ENCODE results near the gene UBXN2A.
"Not testable (repeated sequence)": the region's sequence is repeated elsewhere in the genome, so short reads cannot be mapped to it uniquely, and the experiment has no call there.

Gene UBXN2A

DNA sequence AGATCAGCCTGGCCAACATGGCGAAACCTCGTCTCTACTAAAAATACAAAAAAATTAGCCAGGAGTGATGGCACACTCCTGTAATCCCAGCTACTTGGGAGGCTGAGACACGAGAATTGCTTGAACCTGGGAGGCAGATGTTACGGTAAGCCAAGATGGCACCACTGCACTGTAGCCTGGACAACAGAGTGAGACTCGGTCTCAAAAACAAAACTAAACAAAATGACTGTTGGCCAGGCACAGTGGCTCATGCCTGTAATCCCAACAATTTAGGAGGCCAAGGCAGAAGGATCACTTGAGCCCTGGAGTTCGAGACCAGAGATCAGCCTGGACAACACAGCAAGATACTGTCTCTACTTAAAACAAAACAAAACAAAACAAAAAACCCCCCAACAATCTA is 102.9 kb downstream of the UBXN2A start:
- not testable (repeated sequence) for DNase-seq (ENCODE audit: low read depth)

DNA sequence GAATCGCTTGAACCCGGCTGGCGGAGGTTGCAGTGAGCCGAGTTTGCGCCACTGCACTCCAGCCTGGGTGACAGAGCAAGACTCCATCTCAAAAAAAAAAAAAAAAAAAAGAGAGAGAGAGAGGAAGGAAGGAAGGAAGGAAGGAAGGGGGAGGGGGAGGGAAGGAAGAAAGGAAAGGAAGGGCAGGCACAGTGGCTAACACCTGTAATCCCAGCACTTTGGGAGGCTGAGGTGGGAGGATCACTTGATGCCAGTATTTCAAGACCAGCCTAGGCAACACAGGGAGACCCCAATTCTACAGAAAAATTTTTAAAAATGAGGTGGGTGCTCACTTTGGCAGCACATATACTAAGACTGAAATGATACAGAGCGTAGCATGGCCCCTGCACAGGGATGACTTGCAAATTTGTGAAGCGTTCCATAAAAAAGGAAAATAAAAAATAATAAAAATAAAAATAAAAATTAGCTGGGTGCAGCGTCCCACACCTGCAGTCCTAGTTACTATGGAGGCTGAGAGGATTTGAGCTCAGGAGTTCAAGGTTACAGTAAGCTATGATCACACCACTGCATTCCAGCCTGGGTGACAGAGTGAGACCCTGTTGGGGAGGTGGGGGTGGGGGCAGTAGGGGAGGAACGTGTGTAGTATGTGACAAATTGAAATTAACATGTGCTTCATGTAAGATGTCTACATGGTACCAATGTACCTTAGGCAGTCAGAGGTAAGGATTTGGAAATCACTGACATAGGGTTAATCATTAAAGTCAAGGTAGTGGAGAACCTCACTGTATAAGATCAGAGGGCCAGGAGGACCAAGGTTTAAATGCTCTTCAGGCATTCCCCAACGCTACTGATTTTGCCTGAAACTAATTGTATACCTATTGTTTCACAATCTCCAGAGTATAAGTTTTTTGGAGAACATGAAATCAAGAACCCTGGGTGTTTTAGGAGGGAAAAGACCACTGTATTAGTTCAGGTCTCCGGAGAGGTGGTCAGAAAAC is 105.5 kb downstream of the UBXN2A start:
- no peak for DNase-seq (ENCODE audit: low read depth)

DNA sequence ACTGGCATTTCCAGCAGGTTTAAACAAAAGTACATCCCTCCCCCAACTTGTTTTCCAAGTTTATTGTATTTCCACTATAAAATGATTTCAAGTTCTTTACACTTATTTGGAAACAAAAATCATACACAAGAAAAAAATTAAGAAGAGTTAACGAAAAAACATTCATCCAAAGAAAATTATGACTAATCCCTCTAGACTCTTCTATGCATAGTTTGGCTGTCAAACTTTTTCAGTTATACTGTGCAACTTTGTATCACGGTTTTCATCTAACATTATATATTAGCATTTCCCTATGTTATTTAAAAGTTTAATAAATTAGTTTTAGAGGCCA is 106.3 kb downstream of the UBXN2A start:
- DNase-seq (ENCODE audit: low read depth) = no peak

DNA sequence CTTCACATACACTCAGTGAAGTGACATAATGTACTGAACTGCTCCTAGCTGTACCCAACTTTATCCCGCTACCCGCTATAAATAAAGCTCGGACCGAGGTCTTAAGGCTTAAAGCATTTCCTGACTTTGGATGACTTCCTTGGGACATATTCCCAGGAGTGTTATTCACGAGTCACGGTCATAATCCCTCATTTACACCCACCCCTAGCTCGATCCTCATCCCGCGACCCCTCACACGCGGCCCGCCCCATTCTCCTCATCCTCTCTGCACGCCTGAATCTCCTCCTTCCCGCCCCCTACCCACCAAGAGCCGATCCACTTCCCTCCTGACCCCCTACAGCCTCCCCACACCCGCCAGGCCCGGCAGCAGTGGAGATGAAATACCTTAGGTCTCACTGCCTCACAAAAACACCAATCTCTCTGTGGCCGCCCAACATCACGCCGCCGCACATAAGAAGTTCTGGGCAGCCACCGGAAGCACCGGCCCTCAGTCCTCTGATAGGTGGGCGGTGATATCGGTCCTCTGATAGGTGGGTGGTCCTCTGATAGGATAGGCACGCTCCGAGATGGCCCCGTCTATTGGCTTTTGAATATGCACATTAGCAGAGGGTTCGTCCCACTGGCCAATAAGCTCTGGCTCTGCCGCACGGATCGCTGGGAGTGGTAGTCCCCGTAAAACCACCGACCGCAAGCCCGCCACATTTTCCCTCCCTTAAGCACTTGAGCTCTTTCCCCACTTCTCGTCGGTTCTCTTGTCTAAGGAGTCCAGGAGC is 106.9 kb downstream of the UBXN2A start, which contains the start of gene WDCP:
Gene WDCP, minus strand, starts transcription at position 462 of the 773 bp plus-strand sequence. CDS start 7,897 bp downstream, outside the sequence.
- peak; percentile 89 for DNase-seq (ENCODE audit: low read depth)

DNA sequence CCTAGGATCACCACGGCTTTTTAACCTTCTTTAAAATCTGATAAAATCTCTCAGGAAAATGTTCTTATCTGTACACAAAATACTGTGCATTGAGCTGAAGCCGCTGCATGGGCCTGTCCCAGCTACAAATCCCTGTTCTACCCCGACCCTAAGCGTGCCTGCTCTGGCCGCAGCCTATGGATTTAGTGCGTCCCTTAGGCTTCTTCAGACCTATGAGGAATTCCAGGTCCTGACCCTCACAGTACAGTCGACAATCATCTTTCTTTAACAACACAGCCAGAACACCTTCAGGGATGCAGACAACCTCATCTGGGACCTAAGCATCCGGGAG is 107.4 kb downstream of the UBXN2A start:
- DNase-seq (ENCODE audit: low read depth) = no peak

DNA sequence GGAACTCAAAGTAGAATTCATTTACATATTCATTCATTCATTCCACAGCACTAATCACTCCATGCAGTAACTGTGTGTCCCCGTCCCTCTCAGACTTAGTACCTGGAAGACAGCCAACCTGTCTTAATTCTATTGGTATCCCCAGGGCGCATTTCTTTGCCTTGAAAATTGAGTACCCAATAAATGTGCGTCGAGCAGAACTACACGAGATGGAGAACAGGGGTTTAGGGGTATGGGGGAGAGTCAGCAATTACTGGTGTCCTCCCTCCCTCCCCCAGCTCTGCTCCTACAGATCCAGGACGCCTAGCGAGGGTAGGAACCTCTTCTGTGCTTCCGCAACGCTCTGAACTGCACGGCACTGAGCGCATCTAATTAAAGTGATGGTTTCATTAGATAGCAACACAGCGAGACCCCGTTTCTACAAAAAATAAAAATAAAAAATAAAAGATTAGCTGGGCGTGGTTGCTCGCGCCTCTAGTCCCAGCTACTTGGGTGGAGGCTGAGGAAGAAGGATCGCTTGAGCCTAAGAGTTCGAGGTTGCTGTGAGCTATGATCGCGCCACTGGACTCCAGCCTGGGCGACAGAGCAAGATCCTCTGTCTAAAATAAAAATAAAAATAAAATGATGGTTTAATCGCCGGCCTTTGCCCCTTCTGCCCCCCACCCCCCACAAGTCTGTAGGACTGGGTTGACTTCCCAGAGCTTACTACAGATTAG is 108.7 kb downstream of the UBXN2A start:
- no peak for DNase-seq (ENCODE audit: low read depth)

DNA sequence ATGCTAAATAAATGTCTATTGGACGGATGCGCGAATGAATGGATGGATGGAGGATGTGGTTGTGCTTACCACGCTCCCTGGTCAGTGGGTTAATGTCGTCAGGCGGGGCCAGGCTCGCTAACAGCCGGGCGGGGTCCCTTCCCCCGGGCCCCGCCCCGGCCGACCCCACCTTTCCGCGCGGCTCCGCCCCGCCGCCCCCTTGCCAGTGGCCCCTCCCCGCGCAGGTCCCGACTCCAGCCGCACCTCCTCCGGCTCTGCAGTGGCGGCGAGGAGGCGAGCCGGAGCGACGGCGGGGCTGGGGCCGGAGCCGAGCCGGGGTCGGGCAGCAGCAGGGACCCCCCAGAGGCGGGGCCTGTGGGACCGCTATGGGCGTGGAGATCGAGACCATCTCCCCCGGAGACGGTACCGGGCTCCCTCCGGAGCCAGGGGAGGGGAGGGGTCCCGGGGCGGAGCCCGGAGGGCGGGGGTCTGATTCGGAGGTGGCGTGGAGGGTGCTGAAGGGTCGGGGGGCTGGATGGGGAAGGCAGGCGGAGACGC is 109.3 kb downstream of the UBXN2A start, which contains the start of gene FKBP1B:
Gene FKBP1B, plus strand, starts transcription at position 257 of the 537 bp plus-strand sequence. Its CDS starts 109 bp downstream, at position 366.
- no peak for DNase-seq (ENCODE audit: low read depth)

DNA sequence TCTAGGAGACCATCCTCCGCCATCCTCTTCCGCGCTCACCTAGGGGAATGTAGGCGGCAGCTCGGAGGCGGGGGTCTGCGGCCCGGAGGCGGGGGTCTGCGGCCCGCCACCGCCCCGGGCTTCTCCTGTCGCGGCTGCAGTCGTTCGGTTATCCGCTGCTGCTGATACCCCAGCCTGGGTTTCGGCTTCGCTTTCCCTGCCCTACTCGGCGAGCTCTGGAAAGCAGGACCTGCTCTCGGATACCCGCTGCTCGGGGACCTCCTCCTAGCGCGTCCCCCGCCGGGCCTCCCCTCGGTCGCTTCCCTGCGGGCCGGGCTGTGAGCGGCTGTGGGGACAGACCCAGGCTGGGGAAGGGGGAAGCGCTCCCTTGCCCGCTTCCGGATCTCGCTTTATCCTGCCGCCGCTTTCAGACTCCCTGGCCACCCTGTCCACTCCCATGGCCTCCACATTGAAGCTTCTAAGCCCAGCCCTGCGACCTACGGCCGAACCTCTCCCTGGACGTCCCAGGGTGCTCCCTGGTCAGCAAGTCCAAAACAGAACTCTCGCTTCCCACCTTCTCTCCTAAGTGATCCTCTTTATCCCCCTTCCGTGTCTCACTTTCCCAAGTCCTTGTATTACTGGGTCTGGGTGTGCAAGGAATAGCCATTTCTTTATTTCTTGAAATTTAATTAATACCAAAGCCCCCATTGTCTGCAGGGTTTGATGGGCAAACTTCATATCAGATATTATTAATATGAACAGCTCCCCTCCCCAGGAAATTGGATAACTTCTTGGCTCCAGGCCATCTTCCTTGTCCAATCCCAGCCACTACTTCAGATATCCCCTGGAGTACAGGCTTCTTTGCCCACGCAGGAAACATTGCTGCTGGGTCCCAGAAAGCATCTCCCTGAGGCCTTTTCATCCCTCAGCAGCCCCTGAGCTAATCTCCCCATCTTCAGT is 110.0 kb downstream of the UBXN2A start:
- DNase-seq (ENCODE audit: low read depth) = no peak

DNA sequence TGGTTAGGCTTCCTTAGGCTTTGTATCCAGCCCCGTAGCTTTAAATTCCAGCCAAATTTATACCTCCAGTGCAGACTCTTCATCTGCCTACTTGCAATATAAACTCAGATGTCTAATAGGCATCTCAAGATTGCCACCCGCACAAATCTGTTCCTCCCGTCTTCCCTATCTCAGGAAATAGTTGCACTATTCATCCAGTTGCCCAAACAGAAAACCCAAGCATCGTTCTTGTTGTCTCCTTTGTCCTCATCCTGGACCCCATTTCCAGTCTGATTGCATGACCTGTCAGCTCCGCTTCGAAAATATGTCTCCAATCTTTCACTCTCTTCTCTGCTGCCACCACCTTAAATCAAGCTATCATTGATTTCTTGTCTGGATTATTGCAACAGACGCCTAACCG is 111.6 kb downstream of the UBXN2A start:
- DNase-seq (ENCODE audit: low read depth) = no peak

DNA sequence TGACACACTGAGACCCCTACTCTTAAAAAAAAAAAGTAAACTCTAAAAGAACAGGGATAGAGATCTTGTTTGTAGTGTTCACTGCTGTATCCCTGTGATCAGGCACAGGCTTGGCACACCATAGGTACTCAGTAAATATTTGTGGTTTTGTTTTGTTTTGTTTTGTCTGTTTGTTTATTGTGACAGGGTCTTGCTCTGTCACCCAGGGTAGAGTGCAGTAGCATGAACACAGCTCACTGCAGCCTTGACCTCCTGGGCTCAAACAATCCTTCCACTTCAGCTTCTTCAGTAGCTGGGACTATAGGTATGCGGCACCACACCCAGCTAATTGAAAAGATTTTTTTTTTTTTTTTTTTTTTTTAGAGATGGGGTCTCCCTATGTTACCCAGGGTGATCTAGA is 112.7 kb downstream of the UBXN2A start:
- DNase-seq (ENCODE audit: low read depth) = no peak
